Left colon (tissue), 2 donors: ENCODE results near the gene KCND2. TPM values are rescaled to one million over a fixed set of nuclear protein-coding genes. Genes with fewer than 3 reads are reported as not detected.
"Not testable (repeated sequence)": the region's sequence is repeated elsewhere in the genome, so short reads cannot be mapped to it uniquely, and the experiment has no call there.

Experiments used
- ATAC-seq: fragments of 200-7000 bp; cut with Tn5 transposase; one replicate; pipeline ENCODE4 v1.9.1; 2020; ENCODE audit warnings: mild to moderate bottlenecking, moderate library complexity
- DNase-seq, 2 donors: peaks; one replicate each; pipeline ENCODE4 v3.0.0-alpha.2; 2020
- intact Hi-C, 2 donors: fragments of 100-400 bp; cut with DNase I in 1 of 2; cut with micrococcal nuclease in 1 of 2; formaldehyde crosslinking; loops; one replicate each; pipeline versions ENCODE4 v1.11.2 to v1.14.0; 2022; cut with DNase I, micrococcal nuclease
- total RNA-seq, 2 donors: library from RNA; stranded (reverse); fragmentation: NEBNext Ultra II Directional; extraction: Animal tissue kit (Norgen Biotek cat#: 25700); gene quantifications; one replicate each; pipeline ENCODE4 v1.2.1, GENCODE V29; 2021
- donor health status: DM: no; HTN: no; CAD: no.
- donor health status: DM: yes; HTN: yes; CAD: no.

KCND2 gene
- total RNA-seq, 2 donors from 2014 or later: 0.09 to 0.36 TPM

- no peak for ATAC-seq
- no peak for DNase-seq
- intact Hi-C loops: no loop called here
Observed at GRCh38 chr7:120615703-120616102, 342.7 kb downstream of the KCND2 start.

- no peak for ATAC-seq
- intact Hi-C loops: no loop called here
- DNase-seq: no peak
Observed at GRCh38 chr7:120617275-120617674, 344.3 kb downstream of the KCND2 start.

- intact Hi-C loops: no loop called here
- DNase-seq: no peak
- no peak for ATAC-seq
Observed at GRCh38 chr7:120628251-120628650, 355.3 kb downstream of the KCND2 start.

GRCh38 chr7:120639884-120640283 is 366.9 kb downstream of the KCND2 start:
- ATAC-seq (no peak), DNase-seq (no peak)
- intact Hi-C loops: no loop called here

- ATAC-seq (no peak), DNase-seq (no peak)
- intact Hi-C loops: no loop called here
Observed at GRCh38 chr7:120645966-120646365, 373.0 kb downstream of the KCND2 start.

- no peak for ATAC-seq
- intact Hi-C loops: no loop called here
- DNase-seq: no peak
Observed at GRCh38 chr7:120654241-120654640, 381.3 kb downstream of the KCND2 start.

GRCh38 chr7:120658516-120658915 is 385.5 kb downstream of the KCND2 start:
- intact Hi-C loops: no loop called here
- no peak for DNase-seq
- no peak for ATAC-seq

GRCh38 chr7:120662291-120662690 is 389.3 kb downstream of the KCND2 start:
- no peak for DNase-seq
- intact Hi-C loops: no loop called here
- ATAC-seq: no peak

GRCh38 chr7:120665068-120665467 is 392.1 kb downstream of the KCND2 start:
- no peak for ATAC-seq
- intact Hi-C loops: no loop called here
- DNase-seq: no peak

GRCh38 chr7:120675076-120675475 is 402.1 kb downstream of the KCND2 start:
- intact Hi-C loops: no loop called here
- DNase-seq (no peak), ATAC-seq (no peak)

- intact Hi-C loops: no loop called here
- ATAC-seq (no peak), DNase-seq (no peak)
Observed at GRCh38 chr7:120677535-120677934, 404.6 kb downstream of the KCND2 start.

GRCh38 chr7:120680985-120681384 is 408.0 kb downstream of the KCND2 start:
- DNase-seq: no peak
- ATAC-seq: no peak
- intact Hi-C loops: no loop called here

GRCh38 chr7:120684463-120684862 is 411.5 kb downstream of the KCND2 start:
- intact Hi-C loops: no loop called here
- no peak for ATAC-seq
- DNase-seq: no peak

- intact Hi-C loops: no loop called here
- ATAC-seq (no peak), DNase-seq (no peak)
Observed at GRCh38 chr7:120691915-120692314, 418.9 kb downstream of the KCND2 start.

- DNase-seq (no peak), ATAC-seq (no peak)
- intact Hi-C loops: no loop called here
Observed at GRCh38 chr7:120695848-120696247, 422.9 kb downstream of the KCND2 start.

GRCh38 chr7:120700796-120701195 is 427.8 kb downstream of the KCND2 start:
- DNase-seq (no peak), ATAC-seq (no peak)
- intact Hi-C loops: no loop called here

GRCh38 chr7:120702408-120702807 is 429.4 kb downstream of the KCND2 start:
- DNase-seq, intact Hi-C loops, ATAC-seq: not testable (repeated sequence)

- intact Hi-C loops: no loop called here
- ATAC-seq: no peak
- DNase-seq: no peak
Observed at GRCh38 chr7:120703585-120704240, 430.7 kb downstream of the KCND2 start.

GRCh38 chr7:120709252-120709971 is 436.4 kb downstream of the KCND2 start:
- ATAC-seq (no peak), DNase-seq (no peak)
- intact Hi-C loops: no loop called here

- DNase-seq: no peak
- no peak for ATAC-seq
Observed at GRCh38 chr7:120709972-120710320, 437.0 kb downstream of the KCND2 start.

GRCh38 chr7:120714945-120715344 is 442.0 kb downstream of the KCND2 start:
- ATAC-seq (no peak), DNase-seq (no peak)
- intact Hi-C loops: no loop called here

More at GRCh38 chr7:120709972-120710320, 437.0 kb downstream of the KCND2 start:
- intact Hi-C loops: no loop called here
